Right lung (tissue), 10 donors: Measurements from ENCODE around the gene FTCDNL1. TPM values are rescaled to one million over a fixed set of nuclear protein-coding genes. Genes with fewer than 3 reads are reported as not detected.

ENCODE experiments used
- DNase-seq, 2 donors: peaks; one replicate each; pipeline ENCODE4 v3.0.0-alpha.2; 2013
- long read RNA-seq, 8 donors: transcript quantifications; one replicate each; lab custom pipeline, GENCODE V29; 2026
- polyA plus RNA-seq, 5 donors: library from polyadenylated mRNA; unstranded; fragments of 120-200 nt; gene quantifications; one replicate each; pipeline versions ENCODE4 v1.2.1 to v1.2.3, GENCODE V29; 2013; ENCODE audit warnings: inconsistent platforms in 1 of 5, low replicate concordance in 1 of 5; ENCODE audit not compliant: insufficient read length in 5 of 5, insufficient read depth in 1 of 5

Gene FTCDNL1
- polyA plus RNA-seq: under 1 TPM in 4 of 5 donors, not detected in 1; 0.14 to 0.43 (median 0.18) TPM
- long read RNA-seq, donor 1: 0 reads
- long read RNA-seq, donor 2: 0 reads
- long read RNA-seq, donor 3: 0 reads
- long read RNA-seq, donor 4: 0 reads
- long read RNA-seq, donor 5: 0 reads
- long read RNA-seq, donor 6: 0 reads
- long read RNA-seq, donor 7: 0 reads
- long read RNA-seq, donor 8: 0 reads

GRCh38 chr2:199850718-199851500 lies at the start of gene FTCDNL1:
Gene FTCDNL1 (minus strand): TSS chr2:199851192. CDS start chr2:199848962, 2,230 bp downstream.
- DNase-seq: peak; percentile 42 to 45

DNA sequence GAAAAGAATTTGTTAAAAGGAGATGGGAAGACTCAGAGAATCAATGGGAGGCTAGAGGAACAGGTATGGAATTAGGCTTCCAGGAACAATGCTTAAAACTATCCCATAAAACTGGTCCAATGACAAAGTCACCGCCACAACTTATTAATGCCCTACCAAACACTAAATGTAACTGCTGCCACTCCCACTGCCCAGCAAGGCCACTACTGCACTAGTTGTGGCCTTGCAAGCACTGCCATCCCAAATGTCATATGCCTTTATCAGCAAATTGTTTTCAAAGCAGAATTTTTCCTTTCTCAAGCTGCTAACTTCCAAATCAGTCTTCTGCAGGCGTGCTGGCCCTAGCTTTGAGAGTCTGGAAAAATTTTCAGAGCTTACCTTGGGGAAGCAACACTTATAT lies 45.6 kb upstream of the FTCDNL1 start:
- DNase-seq: no peak

DNA sequence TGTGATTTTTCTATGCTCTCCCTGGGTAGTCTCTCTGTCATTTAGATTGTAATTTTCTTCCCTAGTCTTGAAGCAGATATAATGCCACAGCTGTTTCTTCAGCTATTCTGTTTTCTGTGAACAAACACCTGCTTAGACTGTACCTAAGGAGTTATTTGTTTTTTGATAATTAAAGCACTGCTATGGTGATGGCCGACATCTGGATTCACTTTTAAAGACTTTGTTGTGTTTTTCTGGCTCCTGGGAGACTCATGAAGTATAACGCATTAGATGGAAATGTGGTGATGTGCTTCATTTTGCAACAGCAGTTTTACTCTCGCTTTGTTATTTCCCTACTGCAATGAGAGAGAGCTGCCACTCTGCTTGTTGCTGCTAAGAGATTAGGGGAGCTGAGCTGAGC lies 44.4 kb upstream of the FTCDNL1 start:
- no peak for DNase-seq

DNA sequence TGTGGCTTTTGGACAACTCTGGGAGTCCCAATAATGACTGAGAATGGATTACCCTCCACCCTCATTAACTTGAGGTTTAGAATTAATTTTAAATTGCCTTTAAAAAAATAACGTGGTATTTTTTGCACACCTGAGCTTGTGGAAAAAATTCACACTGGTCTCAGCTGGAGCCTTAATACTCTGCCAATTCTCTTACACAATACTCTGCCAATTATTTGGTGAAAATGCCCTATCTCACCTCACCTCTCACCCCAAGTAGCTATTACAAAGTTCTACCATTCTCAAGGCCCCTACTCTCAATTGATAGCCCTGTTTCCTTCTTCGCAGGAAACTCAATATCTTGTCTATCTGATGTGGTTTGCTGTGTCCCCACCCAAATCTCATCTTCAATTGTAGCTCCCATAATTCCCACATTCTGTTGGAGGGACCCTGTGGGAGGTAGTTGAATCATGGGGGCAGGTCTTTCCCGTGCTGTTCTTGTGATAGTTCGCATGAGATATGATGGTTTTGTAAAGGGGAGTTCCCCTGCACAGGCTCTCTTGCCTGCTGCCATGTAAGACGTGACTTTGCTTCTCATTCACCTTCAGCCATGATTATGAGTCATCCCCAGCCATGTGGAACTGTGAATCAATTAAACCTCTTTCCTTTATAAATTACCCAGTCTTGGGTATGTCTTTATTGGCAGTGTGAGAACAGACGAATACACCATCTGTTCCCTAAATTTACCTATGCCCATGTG lies 32.7 kb upstream of the FTCDNL1 start:
- no peak for DNase-seq

DNA sequence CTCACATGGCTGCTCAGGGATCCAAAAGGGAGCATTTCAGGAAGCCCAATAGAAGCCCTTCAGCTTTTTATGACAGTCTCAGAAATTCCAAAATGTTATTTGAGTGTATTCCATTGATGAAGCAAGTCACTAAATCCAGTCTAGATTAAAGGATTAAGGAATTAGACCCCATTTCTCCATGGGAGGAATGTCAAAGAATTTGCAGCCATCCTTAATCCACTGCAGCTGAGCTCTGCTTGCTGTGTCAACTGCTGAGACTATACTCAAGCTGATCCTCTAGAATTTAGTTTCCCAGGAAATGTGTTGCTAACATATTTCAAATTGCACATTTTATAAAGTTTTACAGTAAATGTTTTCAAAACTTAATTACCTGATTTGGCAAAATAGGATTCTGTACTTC lies 31.7 kb upstream of the FTCDNL1 start:
- no peak for DNase-seq

DNA sequence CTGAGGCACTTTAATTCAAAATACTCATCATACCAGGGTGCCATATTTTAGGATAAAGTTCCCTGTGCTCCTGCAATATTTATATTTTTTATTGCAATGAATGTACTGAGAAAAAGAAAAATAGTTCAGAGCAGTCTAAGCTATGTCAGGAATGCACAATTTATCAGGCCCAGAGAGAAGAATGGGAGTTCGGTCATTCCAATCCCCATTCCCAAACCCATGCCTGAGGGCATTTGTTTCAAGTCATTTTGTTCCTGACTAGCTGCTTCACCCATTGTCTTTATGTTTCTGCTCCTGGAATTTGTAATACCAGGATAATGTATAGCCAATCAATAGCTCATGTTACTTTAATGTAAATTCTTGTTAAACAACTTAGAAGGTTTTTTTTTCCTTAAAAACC lies 24.4 kb upstream of the FTCDNL1 start:
- no peak for DNase-seq

DNA sequence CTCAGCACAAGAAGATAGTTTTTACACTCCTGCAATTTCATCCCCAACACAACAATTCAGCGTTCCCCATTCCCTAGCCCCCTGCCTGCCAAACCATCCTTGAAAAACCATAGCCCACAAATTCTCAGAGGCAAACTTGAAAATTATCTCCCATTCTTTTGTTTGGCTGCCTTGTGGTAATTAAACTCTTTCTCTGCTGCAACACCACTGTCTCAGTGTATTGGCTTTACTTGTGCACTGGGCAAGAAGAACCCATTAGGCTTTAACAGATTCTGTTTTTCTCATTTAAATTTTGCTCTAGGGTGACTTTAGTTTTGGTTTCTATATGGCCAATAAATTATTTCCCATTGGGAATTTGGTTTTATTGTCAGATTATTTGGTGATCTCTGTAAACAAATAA lies 23.2 kb upstream of the FTCDNL1 start:
- DNase-seq: no peak

DNA sequence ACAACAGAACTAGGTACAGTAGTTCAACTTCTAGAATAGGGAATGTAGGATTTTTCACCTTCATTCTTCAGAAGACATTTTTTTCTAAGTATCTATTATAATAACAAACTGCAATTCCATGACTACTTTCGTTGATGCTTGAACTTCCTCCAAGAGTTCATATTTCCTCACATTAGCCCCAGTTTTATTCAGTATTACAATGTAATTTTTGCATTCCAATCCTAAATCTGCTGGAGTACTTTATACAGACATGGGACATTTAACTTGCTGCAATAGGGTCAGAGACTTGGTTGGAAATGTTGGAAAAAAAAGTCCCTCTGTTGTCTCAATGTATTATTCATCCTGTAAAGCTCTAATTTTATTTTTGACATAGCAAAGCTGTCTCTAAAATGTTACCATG lies 19.6 kb upstream of the FTCDNL1 start:
- DNase-seq: no peak

DNA sequence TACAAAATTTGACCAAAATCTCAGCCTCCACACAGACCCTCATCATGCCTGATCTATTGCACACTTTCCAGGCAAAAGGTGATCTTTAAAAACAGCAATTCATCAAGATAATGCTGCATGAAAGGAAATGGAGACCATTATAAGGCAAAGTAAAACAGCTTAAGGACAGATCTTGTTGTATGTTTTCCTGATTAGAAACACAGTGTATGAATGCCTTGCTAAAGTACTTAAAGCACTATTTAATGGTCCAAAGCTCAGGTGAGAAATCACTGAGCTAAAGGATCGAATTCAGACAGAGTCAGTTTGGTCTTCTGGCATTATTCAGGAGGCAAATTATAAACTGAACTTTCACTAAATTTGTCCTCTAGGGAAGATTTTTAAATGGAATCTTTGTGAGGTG lies 18.7 kb upstream of the FTCDNL1 start:
- DNase-seq: no peak

GRCh38 chr2:199869227-199869541 lies 18.2 kb upstream of the FTCDNL1 start:
- no peak for DNase-seq

DNA sequence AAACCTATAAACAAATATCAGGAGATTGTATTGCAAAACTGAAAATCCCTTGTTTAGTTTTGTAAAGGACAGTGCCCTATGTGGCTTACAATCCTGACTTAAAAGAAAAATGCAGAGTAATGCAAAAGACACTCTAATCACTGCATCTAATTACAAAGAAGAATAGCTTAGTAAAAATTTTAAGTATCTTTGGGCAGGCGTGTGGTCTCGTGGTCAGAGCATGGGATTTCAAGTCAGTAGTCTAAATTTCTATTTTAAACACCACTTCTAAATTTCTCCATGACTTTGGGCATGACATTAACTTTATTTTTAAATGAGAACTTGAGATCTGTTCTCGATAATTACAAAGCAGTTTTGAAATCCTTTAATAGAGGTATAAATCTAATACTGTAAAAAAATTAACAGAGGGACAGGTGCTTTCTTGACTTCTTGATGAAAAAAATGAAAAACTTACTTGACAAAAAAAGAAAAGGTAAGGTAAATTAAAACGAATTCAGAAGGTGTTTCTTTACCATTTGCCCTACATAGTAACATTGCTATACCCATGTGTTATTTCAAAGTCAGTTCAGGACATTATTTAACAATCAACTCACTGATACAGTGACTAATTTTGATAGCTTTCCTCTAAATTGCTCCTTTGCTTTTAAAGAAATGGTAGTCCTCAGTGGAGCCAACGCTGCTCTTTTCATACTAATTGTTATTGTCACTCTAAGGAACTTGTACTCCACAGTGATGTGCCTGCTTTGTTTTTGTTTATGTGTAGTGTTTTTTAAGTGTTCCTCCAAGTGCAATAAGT lies 17.6 kb upstream of the FTCDNL1 start:
- DNase-seq: no peak

DNA sequence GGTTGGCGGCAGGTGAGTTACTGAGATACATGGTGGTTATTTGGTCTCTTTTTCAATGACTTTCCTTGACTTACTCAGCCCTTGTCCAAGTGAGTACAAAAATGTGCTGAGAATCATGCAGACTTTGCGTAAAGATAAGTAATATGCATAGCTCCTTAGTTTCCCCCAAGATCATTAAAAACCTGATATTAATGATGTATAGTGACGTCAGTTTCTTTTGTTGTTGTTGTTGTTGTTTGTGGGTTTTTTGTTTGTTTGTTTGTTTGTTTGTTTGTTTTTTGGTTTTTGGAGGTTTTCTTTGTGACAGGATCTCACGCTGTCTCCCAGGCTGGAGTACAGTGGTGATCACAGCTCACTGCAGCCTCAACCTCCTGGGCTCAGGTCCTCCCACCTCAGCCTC lies 14.9 kb upstream of the FTCDNL1 start:
- no peak for DNase-seq

DNA sequence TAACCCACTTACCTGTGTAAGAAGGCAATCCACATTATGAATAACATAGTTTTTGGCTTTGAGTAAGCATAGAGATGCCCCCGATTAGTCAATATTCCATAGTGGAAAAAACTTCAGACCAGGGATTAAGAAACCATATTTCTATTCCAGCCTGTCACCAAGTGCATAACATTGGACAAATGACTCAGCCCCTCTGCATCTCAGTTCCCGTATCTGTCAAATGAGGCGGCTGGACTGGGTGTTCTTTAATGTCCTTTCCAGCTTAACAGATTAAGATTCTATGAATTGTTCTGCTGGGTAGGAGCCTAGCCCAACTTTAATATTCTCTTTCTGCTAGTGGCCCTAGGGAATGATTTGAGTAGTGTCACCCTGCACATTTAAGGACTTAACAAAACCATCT lies 11.8 kb upstream of the FTCDNL1 start:
- DNase-seq: no peak

GRCh38 chr2:199861132-199861774 lies 10.3 kb upstream of the FTCDNL1 start:
- peak in 1 of 2 donors; percentile 22 for DNase-seq

DNA sequence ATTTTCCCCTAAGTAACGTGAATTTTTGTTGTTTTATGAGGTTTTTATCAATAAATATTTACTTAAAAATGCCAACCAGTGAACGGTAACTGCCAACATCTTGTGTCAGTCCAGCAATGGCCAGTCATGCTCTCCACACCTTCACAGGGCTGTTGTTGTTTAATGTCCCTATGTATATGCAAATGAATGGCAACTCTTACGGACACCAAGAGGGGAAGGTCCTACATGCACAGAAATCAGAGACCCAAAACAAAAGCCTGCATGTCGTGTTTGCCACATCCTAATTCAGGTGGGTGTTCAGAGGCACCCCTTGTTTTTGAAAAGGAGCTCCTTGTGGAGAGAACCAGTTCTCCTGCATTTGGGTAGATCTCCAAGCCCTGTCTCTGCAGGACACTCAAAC lies 4.8 kb upstream of the FTCDNL1 start:
- no peak for DNase-seq

- DNase-seq: peak; percentile 33 to 44
These were observed 891 bp upstream of the FTCDNL1 start for GRCh38 chr2:199851883-199852282.

- DNase-seq: no peak
These were observed 464 bp upstream of the FTCDNL1 start for GRCh38 chr2:199851501-199851810.

DNA sequence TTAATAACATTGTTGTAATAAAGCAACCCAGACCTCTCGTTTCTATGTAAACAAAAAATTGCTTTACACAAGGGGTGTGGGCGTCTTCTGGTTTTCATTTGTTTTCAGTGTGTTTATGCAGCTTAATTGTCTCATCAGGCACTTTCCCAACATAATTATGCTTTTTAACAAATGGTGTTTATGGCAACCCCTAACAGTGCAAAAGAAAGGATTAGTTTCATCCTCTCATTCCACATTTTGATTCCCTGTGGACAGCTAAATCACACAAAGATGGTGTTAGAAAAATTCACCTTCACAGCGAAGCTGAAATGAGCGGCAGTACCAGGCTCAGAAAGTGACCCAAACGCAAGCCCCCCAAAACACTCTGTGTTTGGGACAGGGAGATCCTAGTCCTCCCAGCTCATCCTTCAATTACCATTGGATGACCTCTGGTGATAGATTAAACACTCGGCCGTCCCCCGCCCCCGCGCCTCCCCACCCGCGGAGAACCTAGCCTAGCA lies 724 bp downstream of the FTCDNL1 start:
- no peak for DNase-seq

GRCh38 chr2:199848389-199849130 lies 2.4 kb downstream of the FTCDNL1 start:
- no peak for DNase-seq

DNA sequence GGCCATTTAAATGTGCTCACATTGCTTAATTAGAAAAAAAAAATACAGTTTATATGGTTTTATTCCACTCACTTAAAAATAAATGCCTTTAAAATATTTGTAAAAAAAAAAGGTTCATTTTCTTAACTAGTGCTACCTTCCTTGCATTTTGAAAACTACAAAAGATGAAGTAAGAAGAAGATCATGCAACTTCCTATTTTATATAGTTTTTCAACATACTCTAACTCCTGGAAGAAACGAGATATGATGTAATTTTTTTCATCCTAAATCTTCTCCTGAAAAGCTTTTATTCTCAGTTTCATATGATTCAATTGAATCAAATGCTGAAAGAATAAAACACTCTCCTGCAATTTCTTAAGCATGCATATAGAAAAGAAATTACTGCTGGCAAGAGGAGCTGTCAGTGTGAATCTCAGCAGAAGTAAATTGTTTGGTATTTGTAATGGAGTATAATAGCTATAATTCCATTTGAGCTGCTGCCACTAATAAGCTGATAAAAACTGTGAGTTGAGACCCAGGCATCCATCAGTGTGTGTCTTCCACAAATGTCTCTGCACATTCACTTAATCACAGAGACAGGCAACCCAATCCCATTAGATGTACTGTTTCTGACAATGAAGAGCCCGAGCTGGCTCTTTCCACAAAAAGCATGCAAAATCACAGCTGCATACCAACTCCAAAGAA lies 3.7 kb downstream of the FTCDNL1 start:
- DNase-seq: peak; percentile 37 to 39
